Uterus (tissue), 2 donors: Measurements from ENCODE around the gene MYBPC3.

ENCODE experiments used
- POLR2A ChIP-seq, 2 donors: fragments of 450-650 bp; IDR thresholded peaks; one replicate each; pipeline ENCODE4 v1.6.1; 2016; ENCODE audit warnings: antibody characterized with exemption in 2 of 2, mild to moderate bottlenecking in 1 of 2, moderate library complexity in 1 of 2
- TF ChIP-seq, protein P1 (sequence below), 4 experiments: fragments of 200-600 bp in 2 of 4; fragments of 450-650 bp in 2 of 4; sonication (generic) in 2 of 4; IDR thresholded peaks; one replicate each; pipeline ENCODE4 v1.5.1; 2016 to 2019; ENCODE audit warnings: antibody characterized with exemption in 4 of 4, mild to moderate bottlenecking in 2 of 4, moderate library complexity in 1 of 4

DNA sequence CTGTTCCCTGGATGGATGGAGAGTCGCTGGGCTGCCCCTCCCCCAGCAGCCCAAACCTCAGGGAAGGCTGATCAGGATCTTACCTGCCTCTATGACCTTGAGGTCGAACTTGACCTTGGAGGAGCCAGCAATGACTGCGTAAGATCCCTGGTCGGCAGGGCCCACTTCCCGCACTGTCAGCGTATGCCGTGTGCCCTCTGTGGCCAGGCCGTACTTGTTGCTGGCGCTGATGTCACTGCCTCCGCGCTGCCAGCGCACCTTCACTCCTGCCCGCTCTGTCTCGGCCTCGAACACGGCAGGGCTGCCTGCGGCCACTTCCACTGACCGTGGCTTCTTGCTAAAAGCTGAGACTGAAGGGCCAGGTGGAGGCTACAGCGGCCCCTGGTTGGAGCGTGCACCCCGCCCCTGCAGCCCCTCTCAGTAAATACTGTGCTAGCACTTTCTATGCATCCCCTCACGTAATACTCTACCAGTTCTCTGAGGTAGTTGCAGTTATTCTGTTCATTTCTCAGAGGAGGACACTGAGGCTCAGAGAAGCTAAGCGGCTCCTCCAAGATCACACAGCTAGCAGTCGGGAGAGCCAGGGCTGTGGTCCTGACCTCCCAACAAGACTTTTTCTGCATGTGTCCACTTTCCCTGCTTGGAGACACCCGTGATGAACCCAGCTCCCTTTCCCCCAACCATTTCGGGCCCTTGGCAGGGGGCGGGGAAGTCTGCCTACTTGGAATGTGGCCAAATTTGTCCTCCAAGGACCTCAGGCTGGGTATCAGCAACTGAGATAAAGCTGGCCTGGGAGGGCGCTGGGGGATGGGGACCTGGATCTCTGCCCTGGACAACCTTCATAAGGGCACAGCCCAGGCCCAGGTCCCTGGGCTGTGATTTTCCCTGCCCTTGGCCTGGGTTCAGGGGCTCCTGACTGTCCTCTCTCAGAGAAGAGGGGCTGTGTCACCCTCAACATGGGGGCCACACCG, 1.1 kb downstream of the MYBPC3 start:
- no peak for TF ChIP-seq POLR2A (IDR thresholded peaks at IDR 0.05)
- TF ChIP-seq, protein P1, sequence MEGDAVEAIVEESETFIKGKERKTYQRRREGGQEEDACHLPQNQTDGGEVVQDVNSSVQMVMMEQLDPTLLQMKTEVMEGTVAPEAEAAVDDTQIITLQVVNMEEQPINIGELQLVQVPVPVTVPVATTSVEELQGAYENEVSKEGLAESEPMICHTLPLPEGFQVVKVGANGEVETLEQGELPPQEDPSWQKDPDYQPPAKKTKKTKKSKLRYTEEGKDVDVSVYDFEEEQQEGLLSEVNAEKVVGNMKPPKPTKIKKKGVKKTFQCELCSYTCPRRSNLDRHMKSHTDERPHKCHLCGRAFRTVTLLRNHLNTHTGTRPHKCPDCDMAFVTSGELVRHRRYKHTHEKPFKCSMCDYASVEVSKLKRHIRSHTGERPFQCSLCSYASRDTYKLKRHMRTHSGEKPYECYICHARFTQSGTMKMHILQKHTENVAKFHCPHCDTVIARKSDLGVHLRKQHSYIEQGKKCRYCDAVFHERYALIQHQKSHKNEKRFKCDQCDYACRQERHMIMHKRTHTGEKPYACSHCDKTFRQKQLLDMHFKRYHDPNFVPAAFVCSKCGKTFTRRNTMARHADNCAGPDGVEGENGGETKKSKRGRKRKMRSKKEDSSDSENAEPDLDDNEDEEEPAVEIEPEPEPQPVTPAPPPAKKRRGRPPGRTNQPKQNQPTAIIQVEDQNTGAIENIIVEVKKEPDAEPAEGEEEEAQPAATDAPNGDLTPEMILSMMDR (IDR thresholded peaks at IDR 0.05) = no peak
